Neural cell (in vitro differentiated cells): ENCODE data around the gene TMEM135. TPM values are rescaled to one million over a fixed set of nuclear protein-coding genes. Genes with fewer than 3 reads are reported as not detected.

Source experiments
- H2AFZ ChIP-seq: fragments of 200-600, 300-800 bp; sonication (generic), shearing (Covaris generic); 2 replicates; pipeline ENCODE4 v1.6.0; 2014; ENCODE audit warnings: low read depth, mild to moderate bottlenecking, antibody characterized with exemption, low read length, moderate library complexity
- H3F3A ChIP-seq: fragments of 200-600 bp; shearing (Covaris generic); 2 replicates; pipeline ENCODE4 v1.6.1; 2016; ENCODE audit warnings: mild to moderate bottlenecking, moderate library complexity, mixed read lengths, antibody characterized with exemption, low read length; ENCODE audit not compliant: insufficient read depth, poor library complexity, severe bottlenecking
- H3K27ac ChIP-seq: fragments of 200-600, 300-800 bp; sonication (generic), shearing (Covaris generic); 2 replicates; pipeline ENCODE4 v1.5.1; 2014; ENCODE audit warnings: mild to moderate bottlenecking, low read length, moderate library complexity
- H3K27me3 ChIP-seq: fragments of 300-800, 200-600 bp; sonication (generic), shearing (Covaris generic); 2 replicates; pipeline ENCODE4 v1.6.0; 2014; ENCODE audit warnings: mild to moderate bottlenecking, low read depth, low read length, moderate library complexity; ENCODE audit not compliant: insufficient read depth
- H3K36me3 ChIP-seq: fragments of 300-800, 200-600 bp; sonication (generic), shearing (Covaris generic); 2 replicates; pipeline ENCODE4 v1.5.1; 2014; ENCODE audit warnings: mild to moderate bottlenecking, antibody characterized with exemption, low read length, moderate library complexity; ENCODE audit not compliant: insufficient read depth
- H3K4me2 ChIP-seq: fragments of 300-800, 200-600 bp; sonication (generic), shearing (Covaris generic); 2 replicates; pipeline ENCODE4 v1.6.0; 2014; ENCODE audit warnings: mild to moderate bottlenecking, low read length
- H3K4me3 ChIP-seq: fragments of 300-800, 200-600 bp; sonication (generic), shearing (Covaris generic); 2 replicates; pipeline ENCODE4 v1.5.1; 2014; ENCODE audit warnings: mild to moderate bottlenecking, low read length, moderate library complexity
- H3K79me2 ChIP-seq: fragments of 200-600 bp; shearing (Covaris generic); replicated peaks from 2 replicates; pipeline ENCODE4 v1.6.0; 2014; ENCODE audit warnings: mild to moderate bottlenecking, low read length, moderate library complexity; ENCODE audit not compliant: insufficient read depth
- H3K9ac ChIP-seq: fragments of 300-800, 200-600 bp; sonication (generic), shearing (Covaris generic); 2 replicates; pipeline ENCODE4 v1.6.1; 2016; ENCODE audit warnings: mild to moderate bottlenecking, low read length, mixed read lengths
- H3K9me2 ChIP-seq: fragments of 200-600 bp; shearing (Covaris generic); 2 replicates; pipeline ENCODE4 v1.6.1; 2016; ENCODE audit warnings: mild to moderate bottlenecking, low read length, mixed read lengths; ENCODE audit not compliant: insufficient read depth
- H3K9me3 ChIP-seq: fragments of 200-600, 300-800 bp; sonication (generic), shearing (Covaris generic); 2 replicates; pipeline ENCODE4 v1.6.1; 2016; ENCODE audit warnings: mild to moderate bottlenecking, mixed run types, low read length, moderate library complexity, mixed read lengths
- H4K20me1 ChIP-seq: fragments of 200-600 bp; shearing (Covaris generic); 2 replicates; pipeline ENCODE4 v1.6.1; 2016; ENCODE audit warnings: mild to moderate bottlenecking, mixed run types; ENCODE audit not compliant: insufficient read depth
- EP300 ChIP-seq: fragments of 450-650 bp; conservative IDR thresholded peaks from 2 replicates; pipeline ENCODE4 v1.6.1; 2014; ENCODE audit warnings: antibody characterized with exemption, mild to moderate bottlenecking, moderate library complexity; ENCODE audit not compliant: poor library complexity, severe bottlenecking
- EZH2 ChIP-seq: fragments of 200-600, 300-800 bp; shearing (Covaris generic), sonication (generic); IDR thresholded peaks from 2 replicates; pipeline ENCODE4 v1.6.1; 2014; ENCODE audit warnings: antibody characterized with exemption, low read length, borderline replicate concordance, mild to moderate bottlenecking; ENCODE audit not compliant: insufficient read depth, poor library complexity, severe bottlenecking
- MXI1 ChIP-seq: fragments of 450-650 bp; conservative IDR thresholded peaks from 2 replicates; pipeline ENCODE4 v1.6.1; 2014; ENCODE audit warnings: antibody characterized with exemption, mild to moderate bottlenecking; ENCODE audit not compliant: poor library complexity, severe bottlenecking
- POLR2AphosphoS5 ChIP-seq: IDR thresholded peaks from 2 replicates; pipeline ENCODE4 v1.6.1; 2012
- RAD21 ChIP-seq: fragments of 450-650 bp; conservative IDR thresholded peaks from 2 replicates; pipeline ENCODE4 v1.6.1; 2014; ENCODE audit warnings: antibody characterized with exemption, mild to moderate bottlenecking, moderate library complexity
- SMC3 ChIP-seq: fragments of 450-650 bp; conservative IDR thresholded peaks from 2 replicates; pipeline ENCODE4 v1.6.1; 2014; ENCODE audit warnings: antibody characterized with exemption, mild to moderate bottlenecking, moderate library complexity; ENCODE audit not compliant: poor library complexity
- TAF1 ChIP-seq: IDR thresholded peaks from 2 replicates; pipeline ENCODE4 v1.6.1; 2012; ENCODE audit warnings: low read depth
- polyA plus RNA-seq: library from polyadenylated mRNA; depleted of rRNA; stranded (reverse); fragments of >200 nt; gene quantifications from 2 replicates; pipeline ENCODE4 v1.2.3, GENCODE V29; 2014
- TF ChIP-seq, protein P1 (sequence below): fragments of 450-650 bp; IDR thresholded peaks from 2 replicates; pipeline ENCODE4 v1.5.1; 2014; ENCODE audit warnings: antibody characterized with exemption, mild to moderate bottlenecking, moderate library complexity; ENCODE audit not compliant: poor library complexity, severe bottlenecking
- TF ChIP-seq, protein P2 (sequence below): IDR thresholded peaks from 2 replicates; pipeline ENCODE4 v1.6.1; 2012; ENCODE audit warnings: borderline replicate concordance

Gene TMEM135
- polyA plus RNA-seq, 1 donor from 2014 or later: 15.6 TPM

DNA sequence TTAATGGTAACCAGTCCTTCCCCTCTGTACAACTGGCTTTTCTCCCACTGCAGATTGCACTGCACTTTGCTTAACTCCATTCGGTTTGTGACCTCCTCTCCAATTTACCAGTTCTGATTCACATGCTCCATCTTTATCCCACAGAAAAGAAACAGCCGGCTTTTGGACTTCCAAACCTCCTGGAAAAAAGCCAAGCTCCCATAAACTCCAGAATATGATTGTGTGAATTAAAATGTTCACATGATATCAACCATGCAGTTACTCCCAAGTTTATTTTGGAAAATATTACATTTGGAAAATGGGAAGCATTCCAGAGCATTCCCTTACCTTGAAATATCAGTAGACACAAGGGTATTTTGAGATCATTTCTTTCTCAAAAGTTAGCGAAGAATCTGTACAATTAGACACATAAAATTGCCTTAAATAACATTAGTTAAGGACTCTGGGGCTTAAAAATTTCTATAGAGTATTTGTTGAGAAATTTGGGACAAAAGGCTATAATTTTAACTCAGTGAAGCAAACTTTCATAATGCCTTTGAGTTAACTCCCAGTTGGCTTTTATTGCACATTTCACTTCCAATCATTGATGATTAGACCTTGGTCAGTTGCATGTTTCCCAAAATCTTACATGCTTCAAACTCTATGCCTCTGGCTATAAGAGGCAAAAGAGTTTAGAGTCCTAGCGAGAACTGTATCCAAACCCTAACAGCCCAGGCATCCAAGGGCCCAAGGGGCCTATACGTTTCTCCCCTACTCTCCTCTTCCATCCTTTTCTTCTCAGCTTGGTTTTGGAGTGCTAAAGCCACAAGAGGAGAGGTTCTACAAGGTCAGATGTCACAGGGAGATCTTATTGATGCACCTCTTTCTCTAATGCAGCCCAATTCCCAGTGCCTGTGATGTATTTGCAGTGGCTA is 23.6 kb upstream of the TMEM135 start:
- H3K9ac ChIP-seq: no peak overlapping the region
- H3K4me3 ChIP-seq: no peak overlapping the region
- no peaks in the 10 kb centered on the region for H4K20me1 ChIP-seq
- H3K36me3 ChIP-seq: no peaks in the 10 kb centered on the region
- no peak overlapping the region for H3K27ac ChIP-seq
- H3F3A ChIP-seq: no peaks in the 10 kb centered on the region
- TF ChIP-seq TAF1 (no peak), POLR2AphosphoS5 (no peak), RAD21 (no peak), EZH2 (no peak), EP300 (no peak), MXI1 (no peak), SMC3 (no peak)
- TF ChIP-seq, protein P1, sequence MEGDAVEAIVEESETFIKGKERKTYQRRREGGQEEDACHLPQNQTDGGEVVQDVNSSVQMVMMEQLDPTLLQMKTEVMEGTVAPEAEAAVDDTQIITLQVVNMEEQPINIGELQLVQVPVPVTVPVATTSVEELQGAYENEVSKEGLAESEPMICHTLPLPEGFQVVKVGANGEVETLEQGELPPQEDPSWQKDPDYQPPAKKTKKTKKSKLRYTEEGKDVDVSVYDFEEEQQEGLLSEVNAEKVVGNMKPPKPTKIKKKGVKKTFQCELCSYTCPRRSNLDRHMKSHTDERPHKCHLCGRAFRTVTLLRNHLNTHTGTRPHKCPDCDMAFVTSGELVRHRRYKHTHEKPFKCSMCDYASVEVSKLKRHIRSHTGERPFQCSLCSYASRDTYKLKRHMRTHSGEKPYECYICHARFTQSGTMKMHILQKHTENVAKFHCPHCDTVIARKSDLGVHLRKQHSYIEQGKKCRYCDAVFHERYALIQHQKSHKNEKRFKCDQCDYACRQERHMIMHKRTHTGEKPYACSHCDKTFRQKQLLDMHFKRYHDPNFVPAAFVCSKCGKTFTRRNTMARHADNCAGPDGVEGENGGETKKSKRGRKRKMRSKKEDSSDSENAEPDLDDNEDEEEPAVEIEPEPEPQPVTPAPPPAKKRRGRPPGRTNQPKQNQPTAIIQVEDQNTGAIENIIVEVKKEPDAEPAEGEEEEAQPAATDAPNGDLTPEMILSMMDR: no peak
- TF ChIP-seq, protein P2, sequence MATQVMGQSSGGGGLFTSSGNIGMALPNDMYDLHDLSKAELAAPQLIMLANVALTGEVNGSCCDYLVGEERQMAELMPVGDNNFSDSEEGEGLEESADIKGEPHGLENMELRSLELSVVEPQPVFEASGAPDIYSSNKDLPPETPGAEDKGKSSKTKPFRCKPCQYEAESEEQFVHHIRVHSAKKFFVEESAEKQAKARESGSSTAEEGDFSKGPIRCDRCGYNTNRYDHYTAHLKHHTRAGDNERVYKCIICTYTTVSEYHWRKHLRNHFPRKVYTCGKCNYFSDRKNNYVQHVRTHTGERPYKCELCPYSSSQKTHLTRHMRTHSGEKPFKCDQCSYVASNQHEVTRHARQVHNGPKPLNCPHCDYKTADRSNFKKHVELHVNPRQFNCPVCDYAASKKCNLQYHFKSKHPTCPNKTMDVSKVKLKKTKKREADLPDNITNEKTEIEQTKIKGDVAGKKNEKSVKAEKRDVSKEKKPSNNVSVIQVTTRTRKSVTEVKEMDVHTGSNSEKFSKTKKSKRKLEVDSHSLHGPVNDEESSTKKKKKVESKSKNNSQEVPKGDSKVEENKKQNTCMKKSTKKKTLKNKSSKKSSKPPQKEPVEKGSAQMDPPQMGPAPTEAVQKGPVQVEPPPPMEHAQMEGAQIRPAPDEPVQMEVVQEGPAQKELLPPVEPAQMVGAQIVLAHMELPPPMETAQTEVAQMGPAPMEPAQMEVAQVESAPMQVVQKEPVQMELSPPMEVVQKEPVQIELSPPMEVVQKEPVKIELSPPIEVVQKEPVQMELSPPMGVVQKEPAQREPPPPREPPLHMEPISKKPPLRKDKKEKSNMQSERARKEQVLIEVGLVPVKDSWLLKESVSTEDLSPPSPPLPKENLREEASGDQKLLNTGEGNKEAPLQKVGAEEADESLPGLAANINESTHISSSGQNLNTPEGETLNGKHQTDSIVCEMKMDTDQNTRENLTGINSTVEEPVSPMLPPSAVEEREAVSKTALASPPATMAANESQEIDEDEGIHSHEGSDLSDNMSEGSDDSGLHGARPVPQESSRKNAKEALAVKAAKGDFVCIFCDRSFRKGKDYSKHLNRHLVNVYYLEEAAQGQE: no peak
- no peak overlapping the region for H3K4me2 ChIP-seq
- H3K79me2 ChIP-seq: no peaks in the 10 kb centered on the region
- no peaks in the 10 kb centered on the region for H3K27me3 ChIP-seq
- no peaks in the 10 kb centered on the region for H3K9me2 ChIP-seq
- H2AFZ ChIP-seq: no peak overlapping the region
- H3K9me3 ChIP-seq: no peaks in the 10 kb centered on the region

DNA sequence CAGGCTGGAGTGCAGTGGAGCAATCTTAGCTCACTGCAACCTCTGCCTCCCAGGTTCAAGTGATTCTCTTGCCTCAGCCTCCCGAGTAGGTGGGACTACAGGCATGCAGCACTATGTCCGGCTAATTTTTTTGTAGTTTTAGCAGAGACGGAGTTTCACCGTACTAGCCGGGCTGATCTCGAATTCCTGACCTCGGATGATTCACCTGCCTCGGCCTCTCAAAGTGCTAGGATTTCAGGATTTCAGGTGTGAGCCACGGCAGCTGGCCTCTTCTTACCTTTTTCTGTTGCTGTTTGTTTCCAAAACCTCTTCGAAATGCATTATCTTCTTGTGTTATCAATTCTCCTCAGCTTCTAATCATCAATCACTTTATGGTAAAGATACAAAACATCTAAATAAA is 22.1 kb upstream of the TMEM135 start:
- Histone ChIP-seq H3K4me3 (no peak overlapping the region), H3K36me3 (no peaks in the 10 kb centered on the region), H3K4me2 (no peak overlapping the region), H3K9me3 (no peaks in the 10 kb centered on the region), H3K9ac (no peak overlapping the region), H4K20me1 (no peaks in the 10 kb centered on the region), H3K9me2 (no peaks in the 10 kb centered on the region), H3F3A (no peaks in the 10 kb centered on the region), H3K27me3 (no peaks in the 10 kb centered on the region), H3K27ac (no peak overlapping the region), H3K79me2 (no peaks in the 10 kb centered on the region), H2AFZ (no peak overlapping the region)
- TF ChIP-seq TAF1 (no peak), RAD21 (no peak), EZH2 (no peak), EP300 (no peak), MXI1 (no peak), POLR2AphosphoS5 (no peak), SMC3 (no peak)
- TF ChIP-seq, protein P2: no peak
- TF ChIP-seq, protein P1: no peak
